GM21619 (cell line): ENCODE measurements around the gene CSKMT.
"Not testable (repeated sequence)": the region's sequence is repeated elsewhere in the genome, so short reads cannot be mapped to it uniquely, and the experiment has no call there.

Source experiments
- ATAC-seq: cut with Tn5 transposase; IDR thresholded peaks from one replicate; pipeline ENCODE4 v1.9.1; 2021; ENCODE audit not compliant: unreplicated experiment

The CSKMT gene

DNA sequence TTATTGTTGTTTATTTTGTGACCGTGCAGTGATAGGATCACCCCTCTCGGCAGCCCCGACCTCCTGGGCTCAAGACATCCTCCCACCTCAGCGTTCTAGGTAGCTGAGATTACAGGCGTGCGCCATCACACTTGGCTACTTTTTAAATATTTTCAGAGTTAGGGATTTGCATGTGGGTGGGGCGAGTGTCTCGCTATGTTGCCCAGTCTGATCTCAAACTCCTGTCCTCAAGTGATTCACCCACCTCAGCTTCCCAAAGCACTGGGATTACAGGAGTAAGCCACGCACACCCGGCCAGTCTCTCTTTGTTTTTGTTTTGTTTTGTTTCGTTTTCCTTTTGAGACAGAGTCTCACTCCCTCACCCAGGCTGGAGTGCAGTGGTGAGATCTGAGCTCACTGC, 10.8 kb upstream of the CSKMT start:
- ATAC-seq, result no peak

DNA sequence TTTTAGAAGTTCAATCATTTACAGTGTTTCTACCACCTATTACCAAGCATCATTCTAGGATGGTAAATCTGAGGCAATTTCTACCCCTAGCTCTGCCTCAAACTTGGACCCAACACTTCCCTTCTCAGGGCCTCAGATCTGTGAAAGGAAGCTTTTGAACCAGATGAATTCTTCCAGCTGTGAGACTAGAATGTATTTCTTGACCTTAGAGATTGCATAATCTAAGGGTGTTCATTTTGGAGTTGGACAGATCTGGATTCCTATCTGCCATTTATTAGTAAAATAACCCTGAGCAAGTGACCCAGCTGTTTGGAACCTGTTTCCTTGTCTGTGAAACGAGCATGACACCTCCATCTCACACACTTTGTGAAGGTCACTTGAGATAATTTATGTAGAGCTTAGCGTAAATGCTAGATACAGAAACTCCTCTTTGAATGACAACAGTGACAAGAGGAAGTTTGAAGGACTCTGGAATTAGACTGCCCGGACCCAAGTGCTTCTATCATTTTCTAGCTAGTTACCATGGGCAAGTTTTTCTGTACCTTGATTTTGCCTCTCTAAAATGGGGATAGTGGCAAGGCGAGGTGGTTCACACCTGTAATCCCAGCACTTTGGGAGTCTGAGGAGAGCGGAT, 8.2 kb upstream of the CSKMT start:
- no peak for ATAC-seq

DNA sequence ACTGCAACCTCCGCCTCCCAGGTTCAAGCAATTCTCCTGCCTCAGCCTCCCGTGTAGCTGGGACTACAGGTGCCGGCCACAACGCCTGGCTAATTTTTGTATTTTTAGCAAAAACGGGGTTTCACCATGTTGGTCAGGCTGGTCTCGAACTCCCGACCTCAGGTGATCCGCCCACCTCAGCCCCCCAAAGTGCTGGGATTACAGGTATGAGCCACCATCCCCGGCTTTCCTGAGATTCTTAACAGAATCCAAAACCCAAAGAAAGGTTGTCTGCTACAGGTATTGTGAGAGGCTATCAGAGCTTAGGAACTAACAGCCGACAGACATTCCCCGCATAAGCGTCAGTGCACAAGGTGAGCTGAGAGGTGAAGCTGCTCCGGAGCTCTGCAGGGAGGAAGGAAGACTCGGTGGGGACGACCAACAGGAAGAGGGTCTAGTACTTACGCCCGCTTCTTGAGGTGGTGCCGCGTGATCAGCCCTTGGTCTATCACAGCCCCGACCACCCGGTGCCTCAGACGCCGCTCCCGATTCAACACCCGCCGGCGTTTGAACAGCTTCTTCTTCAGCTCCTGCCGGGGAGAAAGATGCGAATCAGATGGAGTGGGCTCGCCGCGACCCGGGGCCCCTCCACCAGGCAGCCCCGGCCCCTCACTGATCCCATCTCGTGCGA, 572 bp upstream of the CSKMT start:
- ATAC-seq, result peak; percentile 24

DNA sequence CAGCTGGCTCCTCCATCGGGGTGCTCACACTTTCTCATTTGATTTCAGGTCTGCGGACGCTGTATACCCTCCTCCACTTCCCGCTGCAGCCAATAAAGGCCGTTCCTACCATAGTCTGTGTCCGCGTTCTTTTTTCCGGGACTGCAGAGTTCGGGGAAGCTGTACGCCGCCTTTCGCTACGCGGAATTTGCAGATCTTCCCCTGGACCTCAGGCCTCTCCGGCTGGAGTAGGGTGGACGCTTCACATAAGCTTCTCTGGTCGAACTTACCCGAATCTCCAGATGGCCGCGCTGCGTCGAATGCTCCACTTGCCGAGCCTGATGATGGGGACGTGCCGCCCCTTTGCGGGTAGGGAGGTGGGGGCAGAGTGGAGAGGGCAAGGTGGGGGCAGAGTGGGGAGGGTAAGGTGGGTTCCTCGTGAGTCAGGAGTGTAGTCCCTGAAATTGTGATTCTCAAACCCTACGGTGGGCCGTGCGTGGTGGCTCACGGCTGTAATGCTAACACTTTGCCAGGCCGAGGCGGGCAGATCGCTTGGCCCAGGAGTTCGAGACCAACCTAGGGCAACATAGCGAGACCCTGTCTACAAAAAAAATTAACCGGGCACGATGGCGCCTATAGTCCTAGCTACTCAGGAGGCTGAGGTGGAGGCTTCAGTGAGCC, 617 bp downstream of the CSKMT start:
- ATAC-seq, result peak; percentile 3

DNA sequence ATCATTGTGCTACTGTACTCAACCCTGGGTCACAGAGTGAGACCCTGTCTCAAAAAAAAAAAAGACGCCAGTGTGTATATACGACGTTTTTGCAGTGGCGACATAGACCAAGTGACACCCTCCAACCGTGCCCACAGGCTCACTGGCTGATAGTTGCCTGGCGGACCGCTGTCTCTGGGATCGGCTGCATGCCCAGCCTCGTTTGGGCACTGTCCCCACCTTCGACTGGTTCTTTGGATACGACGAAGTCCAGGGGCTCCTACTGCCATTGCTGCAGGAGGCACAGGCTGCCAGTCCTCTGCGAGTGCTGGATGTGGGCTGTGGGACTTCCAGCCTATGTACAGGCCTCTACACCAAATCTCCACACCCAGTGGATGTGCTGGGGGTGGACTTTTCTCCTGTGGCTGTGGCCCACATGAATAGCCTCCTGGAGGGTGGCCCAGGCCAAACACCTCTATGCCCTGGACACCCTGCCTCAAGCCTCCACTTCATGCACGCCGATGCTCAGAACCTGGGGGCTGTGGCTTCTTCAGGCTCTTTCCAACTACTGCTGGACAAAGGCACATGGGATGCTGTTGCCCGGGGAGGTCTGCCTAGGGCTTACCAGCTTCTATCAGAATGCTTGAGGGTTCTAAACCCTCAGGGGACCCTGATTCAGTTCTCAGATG, 1.3 kb downstream of the CSKMT start:
- no peak for ATAC-seq

DNA sequence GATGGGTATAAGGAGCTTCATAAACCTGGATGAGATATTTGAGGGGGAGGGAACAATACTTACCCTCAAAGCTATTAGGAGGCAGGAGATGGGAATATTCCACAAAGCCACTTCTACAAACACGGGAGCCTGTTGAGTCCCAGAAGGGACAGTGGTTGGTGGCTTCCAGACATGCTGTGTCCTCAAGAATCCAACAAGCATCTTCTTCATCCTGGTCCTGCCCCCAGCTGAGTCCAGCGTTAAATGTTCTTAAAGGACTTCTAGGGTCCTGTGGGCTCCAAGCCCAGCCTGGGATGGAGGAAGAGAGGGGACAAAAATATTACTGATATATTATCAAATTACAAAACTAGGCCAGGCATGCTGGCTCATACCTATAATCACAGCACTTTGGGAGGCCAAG, 2.3 kb downstream of the CSKMT start:
- no peak for ATAC-seq

DNA sequence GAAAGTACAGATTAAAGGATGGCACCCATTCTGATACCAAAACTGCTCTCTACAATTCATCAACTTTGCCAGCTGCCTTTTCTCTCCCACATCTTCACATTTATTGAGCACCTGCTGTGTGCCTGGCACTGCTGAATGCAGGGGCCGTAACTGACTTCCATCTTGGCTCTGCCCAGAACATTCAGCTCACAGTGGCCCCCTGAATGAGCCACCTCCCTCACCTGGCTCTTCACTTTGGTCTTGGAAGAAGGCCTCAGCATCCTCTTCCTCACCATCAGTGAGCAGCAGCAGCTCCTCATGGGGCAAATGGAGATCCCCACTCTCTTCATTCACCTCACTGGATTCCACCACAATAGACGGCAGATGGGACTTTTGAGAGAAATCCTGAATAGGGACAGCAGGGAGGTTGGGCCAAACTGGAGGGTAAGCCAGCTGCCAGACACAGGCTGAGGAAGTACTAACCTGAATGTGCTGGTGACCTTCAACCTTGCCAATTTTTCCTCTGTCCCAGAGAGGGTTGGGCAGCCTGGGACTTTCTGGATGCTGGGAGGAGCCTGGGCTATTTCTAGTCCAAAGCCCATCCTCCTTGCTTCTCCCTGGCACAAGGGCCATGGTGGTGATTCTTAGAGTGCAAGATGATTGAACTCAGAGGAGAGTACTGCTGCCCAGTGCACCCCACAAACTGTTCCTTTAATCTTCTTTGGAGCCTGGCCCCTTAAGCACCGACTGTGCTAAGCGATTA, 4.5 kb downstream of the CSKMT start:
- ATAC-seq, result no peak

DNA sequence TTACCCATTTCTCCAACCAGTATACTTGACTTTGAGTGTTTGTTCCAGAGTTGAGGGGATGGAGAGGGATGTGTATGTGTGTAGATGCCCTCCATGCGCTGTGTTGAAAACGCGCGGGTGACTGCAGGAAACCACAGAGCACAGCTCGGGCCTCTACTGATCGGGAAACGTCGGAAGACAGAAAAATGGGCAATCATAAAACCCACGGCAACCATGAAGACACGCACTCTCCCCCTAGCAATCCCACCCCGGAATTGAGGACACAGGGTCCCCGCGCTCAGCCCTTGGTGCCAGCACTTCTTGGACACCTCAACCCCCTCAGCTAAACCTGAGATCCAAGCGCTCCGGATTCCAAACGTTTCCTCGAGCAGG, 6.1 kb downstream of the CSKMT start:
- no peak for ATAC-seq

DNA sequence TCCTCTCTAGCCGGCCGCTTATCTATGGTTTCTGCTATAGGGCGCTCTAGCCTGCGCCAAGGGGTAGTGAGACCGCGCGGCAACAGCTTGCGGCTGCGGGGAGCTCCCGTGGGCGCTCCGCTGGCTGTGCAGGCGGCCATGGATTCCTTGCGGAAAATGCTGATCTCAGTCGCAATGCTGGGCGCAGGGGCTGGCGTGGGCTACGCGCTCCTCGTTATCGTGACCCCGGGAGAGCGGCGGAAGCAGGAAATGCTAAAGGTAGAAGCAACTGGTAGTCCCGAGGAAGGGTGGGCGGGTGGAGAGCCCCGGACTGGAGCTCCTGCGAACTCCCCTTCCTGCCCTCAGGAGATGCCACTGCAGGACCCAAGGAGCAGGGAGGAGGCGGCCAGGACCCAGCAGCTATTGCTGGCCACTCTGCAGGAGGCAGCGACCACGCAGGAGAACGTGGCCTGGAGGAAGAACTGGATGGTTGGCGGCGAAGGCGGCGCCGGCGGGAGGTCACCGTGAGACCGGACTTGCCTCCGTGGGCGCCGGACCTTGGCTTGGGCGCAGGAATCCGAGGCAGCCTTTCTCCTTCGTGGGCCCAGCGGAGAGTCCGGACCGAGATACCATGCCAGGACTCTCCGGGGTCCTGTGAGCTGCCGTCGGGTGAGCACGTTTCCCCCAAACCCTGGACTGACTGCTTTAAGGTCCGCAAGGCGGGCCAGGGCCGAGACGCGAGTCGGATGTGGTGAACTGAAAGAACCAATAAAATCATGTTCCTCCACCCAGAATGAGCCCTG, 6.7 kb downstream of the CSKMT start, which contains the start of the genes LBHD1 and UQCC3:
TSS of gene LBHD1 (minus strand) at position 660 of the 782 bp plus-strand sequence. CDS start 2,236 bp downstream, outside the sequence.
TSS of gene UQCC3 (plus strand) at position 66 of the 782 bp plus-strand sequence. CDS start at position 139, 73 bp downstream.
- ATAC-seq, result peak; percentile 49

DNA sequence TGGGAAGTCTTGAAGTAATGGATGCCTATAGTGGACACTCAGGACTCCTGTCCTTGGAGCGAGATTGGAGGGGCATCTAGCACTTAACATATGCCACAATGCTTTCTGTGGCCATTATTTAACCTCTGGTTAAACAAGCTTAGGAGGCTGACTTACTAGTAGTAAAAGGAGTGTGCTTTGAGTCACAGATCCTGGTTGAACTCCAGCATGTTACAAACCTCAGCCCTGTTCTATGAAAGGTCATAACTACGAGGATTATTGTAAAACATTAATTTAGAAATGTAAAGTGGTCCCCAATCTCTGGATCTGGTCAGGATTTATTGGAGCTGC, 8.0 kb downstream of the CSKMT start:
- ATAC-seq, result no peak

DNA sequence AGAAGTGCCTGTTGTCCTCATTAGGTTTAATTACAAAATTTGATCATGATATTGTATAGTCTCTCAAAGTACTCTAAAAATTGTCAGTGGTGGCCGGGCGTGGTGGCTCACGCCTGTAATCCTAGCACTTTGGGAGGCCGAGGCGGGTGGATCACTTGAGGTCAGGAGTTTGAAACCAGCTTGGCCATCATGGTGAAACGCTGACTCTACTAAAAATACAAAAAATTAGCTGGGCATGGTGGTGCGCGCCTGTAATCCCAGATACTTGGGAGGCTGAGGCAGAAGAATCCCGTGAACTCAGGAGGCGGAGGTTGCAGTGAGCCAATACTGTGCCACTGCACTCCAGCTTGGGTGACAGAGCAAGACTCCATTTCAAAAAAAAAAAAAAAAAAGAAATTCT, 10.3 kb downstream of the CSKMT start:
- ATAC-seq, result not testable (repeated sequence)

DNA sequence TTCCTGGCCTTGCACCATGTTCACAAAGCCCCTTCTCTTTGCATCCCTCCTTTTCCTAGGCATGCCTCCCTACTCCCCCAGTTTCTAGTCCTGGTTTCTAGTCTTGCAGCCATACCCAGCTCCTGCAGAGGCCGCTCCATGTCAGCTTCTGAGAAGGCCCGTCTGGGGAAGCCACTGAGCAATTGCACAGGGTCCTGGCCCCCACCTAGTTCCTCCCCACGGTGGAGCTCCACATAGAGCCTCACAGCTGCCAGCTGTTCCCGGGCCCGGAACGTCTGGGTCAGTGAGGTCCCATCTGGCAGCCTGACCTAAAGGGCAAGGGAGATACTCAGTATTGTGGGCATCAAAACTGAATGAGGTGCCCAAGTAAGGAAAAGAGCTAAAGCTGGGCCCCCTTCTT, 11.6 kb downstream of the CSKMT start:
- no peak for ATAC-seq

DNA sequence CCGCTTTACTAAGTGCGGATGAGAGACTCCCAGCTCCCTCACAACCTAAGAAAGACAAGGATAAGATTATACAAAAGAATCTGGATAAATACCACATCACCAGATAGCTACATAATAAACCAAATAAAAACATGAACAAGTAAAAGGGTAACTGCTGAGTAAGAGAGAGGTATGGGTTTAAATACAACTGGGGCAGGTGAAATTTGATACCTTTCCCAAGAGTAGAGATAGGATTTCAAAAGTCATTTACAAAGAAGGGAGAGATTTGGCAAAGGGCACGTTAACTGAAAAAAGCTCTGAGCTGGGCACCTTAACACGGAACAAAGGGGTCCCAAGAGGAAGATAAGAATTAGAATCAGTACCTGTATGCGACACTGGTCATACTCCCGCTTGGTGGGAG, 12.0 kb downstream of the CSKMT start:
- no peak for ATAC-seq

DNA sequence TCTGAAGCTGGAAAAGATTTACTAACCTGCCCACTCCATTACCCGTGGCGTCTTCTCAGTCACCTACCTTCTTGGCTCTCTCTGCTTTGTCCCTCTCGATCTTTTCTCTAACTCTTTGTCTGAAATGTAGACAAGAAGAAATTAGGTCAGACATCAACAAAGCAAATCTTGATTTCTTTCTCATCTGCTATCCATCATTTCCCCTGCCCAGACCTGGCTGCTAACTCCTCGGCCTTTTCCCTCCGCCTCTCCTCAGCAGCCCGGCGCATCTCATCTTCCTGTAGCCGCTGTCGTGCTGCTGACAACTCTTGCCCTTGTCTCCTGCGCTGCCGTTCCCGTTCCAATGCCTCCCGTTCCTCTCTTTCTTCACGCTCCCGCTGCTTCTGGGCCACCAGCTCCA, 12.6 kb downstream of the CSKMT start:
- ATAC-seq, result no peak

DNA sequence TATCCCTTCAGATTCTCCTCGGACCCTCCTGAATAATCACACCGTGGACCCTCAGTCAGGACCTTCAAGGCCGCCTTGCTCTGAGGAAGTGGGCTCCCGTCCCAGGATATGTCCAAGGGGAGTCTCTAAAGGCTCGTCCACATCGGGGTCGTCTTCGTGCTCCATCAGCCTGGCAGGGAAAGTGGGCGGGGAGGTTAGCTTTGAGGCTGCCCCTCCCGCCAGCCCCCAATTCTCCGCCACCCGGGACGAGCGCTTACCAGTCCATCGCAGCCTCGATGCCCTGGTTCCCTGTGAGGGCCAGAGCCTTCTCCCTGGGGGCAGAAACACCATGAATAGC, 13.3 kb downstream of the CSKMT start:
- no peak for ATAC-seq

DNA sequence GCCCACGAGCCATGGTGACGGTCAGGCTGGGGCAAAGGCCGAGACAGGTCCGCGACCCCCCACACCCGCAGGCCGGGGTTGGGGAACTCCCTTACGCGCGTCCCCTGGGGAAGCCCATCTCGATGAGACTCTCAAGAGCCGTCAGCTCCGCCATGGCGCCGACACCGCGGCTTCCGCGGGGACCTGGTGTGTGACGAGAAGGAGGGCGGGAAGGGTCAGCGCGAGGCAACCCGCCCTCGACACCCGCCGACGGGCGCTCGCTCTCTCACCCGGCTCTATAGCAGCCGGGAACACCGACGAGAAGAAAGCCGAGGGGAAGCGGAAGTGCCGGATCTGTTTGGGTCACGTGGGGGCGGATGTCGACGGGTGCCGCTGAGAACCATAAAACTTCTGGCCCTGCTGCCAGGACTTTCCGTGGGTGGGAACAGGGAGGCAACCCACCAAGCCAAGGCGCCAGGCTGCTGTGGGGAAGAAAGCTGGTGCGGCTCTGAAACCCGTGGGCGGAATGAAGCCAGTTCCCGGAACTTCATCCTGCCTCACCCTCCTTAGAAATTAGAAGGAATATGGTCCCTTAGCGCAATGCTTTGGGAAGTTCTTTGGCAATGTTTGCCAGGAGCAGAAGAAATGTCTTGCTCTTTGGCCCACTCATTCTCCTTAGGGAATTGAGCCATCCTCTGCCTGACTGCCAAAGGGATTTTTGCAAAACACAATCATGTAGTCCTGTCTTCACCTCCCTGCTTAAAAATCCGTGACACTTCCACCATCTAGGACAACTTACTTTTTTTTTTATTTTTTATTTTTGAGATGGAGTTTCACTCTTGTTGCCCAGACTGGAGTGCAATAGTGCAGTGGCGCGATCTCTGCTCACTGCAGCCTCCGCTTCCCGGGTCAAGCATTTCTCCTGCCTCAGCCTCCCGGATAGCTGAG, 13.9 kb downstream of the CSKMT start, which contains the start of gene UBXN1:
TSS of gene UBXN1 (minus strand) at position 304 of the 927 bp plus-strand sequence. CDS start at position 154, 150 bp downstream.
- ATAC-seq, result peak; percentile 63

DNA sequence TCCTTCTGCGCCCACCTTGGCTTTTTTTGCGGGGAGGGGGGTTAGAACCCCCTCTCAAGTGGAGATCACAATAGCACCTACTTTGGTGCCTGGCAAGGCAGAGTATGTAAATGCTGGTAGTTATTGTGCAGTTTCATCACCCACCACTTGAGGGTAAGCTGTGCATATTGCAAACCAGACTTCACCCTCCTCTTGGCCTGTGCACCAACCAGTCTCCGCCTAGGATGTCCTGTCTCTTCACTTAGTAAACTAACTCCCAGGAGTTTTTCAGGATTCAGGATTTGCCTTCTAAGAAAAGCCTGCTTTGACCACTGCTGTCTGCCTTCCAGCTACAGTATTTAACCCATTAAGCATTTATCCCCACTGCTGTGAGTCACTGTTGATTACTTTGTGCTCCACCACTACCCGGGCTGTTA, 15.7 kb downstream of the CSKMT start:
- ATAC-seq, result peak; percentile 56

DNA sequence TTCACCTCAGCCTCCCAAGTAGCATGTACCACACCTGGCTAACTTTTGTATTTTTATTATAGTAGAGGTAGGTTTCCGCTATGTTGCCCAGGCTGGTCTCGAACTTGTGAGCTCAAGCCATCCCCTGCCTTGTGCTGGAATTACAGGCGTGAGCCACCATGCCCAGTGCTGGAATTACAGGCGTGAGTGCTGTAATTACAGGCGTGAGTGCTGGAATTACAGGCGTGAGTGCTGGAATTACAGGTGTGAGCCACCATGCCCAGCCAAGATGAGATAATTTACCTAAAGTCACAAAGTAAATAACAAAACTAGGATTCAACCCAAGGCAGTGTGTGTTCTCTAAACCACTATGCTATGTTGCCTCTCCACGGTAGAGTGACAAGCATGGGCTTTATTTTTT, 17.4 kb downstream of the CSKMT start:
- ATAC-seq, result no peak
